ENCODE results near the gene CWC27.

DNA sequence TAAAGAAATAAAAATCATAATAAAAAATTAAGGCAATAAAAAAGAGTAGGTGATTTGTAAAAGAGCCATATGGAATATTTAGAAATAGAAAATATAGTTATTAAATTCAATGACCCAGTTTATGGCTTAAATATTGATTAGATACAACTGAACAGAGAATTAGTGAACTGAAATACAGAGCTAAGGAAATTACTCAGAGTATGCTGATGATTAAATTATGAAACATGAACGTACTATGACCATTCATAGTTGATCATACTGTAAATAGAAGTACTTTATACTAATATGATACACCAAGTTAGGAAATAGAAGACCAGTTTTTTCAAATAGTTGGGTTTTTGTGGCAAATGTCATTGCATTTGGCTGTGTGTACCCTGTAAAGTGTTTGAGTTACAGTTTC, 194.5 kb downstream of the CWC27 start:
- TF ChIP-seq, protein P1, sequence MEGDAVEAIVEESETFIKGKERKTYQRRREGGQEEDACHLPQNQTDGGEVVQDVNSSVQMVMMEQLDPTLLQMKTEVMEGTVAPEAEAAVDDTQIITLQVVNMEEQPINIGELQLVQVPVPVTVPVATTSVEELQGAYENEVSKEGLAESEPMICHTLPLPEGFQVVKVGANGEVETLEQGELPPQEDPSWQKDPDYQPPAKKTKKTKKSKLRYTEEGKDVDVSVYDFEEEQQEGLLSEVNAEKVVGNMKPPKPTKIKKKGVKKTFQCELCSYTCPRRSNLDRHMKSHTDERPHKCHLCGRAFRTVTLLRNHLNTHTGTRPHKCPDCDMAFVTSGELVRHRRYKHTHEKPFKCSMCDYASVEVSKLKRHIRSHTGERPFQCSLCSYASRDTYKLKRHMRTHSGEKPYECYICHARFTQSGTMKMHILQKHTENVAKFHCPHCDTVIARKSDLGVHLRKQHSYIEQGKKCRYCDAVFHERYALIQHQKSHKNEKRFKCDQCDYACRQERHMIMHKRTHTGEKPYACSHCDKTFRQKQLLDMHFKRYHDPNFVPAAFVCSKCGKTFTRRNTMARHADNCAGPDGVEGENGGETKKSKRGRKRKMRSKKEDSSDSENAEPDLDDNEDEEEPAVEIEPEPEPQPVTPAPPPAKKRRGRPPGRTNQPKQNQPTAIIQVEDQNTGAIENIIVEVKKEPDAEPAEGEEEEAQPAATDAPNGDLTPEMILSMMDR (IDR thresholded peaks at IDR 0.05; ENCODE audit: insufficient read depth, low read length), result no peak
- TF ChIP-seq POLR2AphosphoS5 (IDR thresholded peaks at IDR 0.05; ENCODE audit: low read depth), result no peak
- TF ChIP-seq, protein P2, sequence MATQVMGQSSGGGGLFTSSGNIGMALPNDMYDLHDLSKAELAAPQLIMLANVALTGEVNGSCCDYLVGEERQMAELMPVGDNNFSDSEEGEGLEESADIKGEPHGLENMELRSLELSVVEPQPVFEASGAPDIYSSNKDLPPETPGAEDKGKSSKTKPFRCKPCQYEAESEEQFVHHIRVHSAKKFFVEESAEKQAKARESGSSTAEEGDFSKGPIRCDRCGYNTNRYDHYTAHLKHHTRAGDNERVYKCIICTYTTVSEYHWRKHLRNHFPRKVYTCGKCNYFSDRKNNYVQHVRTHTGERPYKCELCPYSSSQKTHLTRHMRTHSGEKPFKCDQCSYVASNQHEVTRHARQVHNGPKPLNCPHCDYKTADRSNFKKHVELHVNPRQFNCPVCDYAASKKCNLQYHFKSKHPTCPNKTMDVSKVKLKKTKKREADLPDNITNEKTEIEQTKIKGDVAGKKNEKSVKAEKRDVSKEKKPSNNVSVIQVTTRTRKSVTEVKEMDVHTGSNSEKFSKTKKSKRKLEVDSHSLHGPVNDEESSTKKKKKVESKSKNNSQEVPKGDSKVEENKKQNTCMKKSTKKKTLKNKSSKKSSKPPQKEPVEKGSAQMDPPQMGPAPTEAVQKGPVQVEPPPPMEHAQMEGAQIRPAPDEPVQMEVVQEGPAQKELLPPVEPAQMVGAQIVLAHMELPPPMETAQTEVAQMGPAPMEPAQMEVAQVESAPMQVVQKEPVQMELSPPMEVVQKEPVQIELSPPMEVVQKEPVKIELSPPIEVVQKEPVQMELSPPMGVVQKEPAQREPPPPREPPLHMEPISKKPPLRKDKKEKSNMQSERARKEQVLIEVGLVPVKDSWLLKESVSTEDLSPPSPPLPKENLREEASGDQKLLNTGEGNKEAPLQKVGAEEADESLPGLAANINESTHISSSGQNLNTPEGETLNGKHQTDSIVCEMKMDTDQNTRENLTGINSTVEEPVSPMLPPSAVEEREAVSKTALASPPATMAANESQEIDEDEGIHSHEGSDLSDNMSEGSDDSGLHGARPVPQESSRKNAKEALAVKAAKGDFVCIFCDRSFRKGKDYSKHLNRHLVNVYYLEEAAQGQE (IDR thresholded peaks at IDR 0.05; ENCODE audit: insufficient replicate concordance, low read depth), result no peak
